NCI-H2196 (cell line): ENCODE results near the gene ATPAF2.

ENCODE experiments used
- DNase-seq: peaks from one replicate; lab custom pipeline; 2025; ENCODE audit not compliant: unreplicated experiment; lab: John Stamatoyannopoulos, UW

ATPAF2 gene

DNA sequence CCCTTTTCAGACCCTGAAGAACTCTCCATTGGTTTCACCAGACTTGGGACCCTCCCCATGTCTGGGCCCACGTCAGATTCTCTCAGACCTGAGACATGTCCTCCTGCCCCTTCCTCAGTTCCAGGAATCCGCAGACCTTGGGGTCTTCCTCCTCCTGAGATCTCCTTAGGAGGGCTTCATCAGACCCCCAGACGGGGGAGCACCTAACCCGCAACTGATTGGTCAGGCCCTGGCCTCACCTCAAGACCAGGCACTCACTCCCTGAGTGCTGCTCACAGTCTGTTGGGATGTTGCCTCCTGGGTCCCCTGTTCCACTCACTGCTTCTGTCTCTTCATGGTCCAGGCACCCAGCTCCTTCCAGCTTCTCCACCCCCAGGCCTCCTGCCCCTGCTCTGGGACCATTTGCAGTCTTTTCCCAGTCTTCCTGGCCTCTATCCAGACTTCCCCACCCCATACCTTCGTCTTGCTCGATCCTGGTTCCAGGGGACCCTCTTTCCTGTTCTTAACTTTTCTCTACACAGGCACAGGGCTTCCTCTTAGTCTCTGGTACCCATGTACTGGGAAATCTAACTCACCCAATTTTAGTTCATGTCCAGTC lies 1.4 kb upstream of the ATPAF2 start:
- no peak for DNase-seq

DNA sequence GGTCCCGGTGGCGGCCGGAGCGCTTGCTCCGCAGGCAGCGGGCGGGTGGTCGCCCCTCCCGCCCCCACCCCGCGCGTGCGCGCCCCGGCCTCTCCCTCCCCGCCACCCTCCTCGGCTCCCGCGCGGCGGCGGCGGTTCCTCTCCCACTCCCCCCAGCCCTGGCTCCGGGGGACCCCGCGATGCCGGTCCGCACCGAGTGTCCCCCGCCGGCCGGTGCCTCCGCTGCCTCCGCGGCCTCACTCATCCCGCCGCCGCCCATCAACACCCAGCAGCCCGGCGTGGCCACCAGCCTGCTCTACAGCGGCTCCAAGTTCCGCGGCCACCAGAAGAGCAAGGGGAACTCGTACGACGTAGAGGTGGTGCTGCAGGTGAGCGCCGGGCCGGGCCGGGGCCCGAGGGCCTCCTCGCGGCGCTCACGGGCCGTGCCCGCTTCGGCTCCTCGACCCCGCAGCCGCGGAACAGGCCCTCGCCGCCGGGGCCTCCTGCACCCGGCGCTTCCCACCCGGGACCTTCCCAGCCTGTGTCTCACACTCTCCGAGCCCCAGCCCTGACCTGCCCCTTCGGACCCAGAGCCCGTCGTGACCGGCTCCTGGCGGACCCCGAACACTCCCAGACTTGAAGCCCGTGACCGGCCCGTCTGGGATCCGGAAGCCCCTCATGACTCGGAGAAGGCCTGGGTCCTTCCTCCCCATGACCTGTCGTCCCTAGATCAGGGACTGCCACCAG lies 730 bp upstream of the ATPAF2 start:
- DNase-seq, result no peak

DNA sequence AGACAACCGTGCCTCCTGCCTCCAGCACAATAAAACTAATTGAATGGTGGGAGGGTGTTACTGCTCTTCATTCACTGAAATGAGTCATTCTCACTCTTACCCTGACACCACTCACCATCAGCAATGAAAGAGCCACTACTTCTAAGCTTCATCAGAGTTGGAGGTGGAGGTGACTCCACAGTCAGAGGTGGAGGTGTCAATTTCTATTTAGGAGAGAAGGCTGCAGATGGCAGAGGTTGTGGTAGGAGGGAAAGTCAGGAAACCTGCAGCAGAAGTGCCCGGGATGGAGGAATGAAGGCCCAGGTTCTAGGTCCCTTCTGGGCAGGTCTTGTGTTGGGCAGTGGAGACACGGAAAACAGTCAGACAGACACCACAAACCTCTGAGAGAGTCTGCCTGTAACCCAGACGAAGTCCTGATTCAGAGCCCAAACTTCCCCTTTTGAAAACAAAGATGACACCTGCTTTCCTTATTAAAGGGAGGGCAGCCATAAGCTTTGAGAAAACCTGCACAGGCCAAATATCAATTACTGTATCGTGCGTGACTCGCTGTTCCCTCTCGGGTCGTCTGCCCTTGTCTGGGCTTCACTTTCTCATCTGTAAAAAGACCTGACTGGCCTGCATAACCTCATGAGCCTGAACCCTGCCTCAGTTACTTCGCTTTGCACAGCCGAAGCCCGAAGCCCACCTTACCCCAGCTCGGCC lies 668 bp downstream of the ATPAF2 start:
- no peak for DNase-seq

DNA sequence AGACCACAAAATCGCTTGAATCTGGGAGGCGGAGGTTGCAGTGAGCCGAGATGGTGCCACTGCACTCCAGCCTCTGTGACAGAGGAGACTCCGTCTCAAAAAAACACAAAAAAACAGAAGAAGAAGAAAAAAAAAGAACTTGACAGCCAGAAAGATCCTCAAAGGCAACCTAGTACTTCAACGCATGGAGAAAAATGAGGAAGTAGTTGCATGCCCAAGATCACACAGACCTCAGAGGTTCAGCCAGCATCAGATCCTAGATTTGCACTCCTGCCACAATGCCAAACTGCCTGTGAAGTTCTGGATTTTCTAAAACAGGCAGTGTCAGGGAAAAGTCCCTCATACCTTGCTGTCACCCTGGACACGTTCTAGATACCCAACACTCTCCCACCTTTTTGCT lies 1.5 kb downstream of the ATPAF2 start:
- DNase-seq, result no peak

- DNase-seq, result no peak
Measured at GRCh38 chr17:18035704-18036103, 3.3 kb downstream of the ATPAF2 start.

DNA sequence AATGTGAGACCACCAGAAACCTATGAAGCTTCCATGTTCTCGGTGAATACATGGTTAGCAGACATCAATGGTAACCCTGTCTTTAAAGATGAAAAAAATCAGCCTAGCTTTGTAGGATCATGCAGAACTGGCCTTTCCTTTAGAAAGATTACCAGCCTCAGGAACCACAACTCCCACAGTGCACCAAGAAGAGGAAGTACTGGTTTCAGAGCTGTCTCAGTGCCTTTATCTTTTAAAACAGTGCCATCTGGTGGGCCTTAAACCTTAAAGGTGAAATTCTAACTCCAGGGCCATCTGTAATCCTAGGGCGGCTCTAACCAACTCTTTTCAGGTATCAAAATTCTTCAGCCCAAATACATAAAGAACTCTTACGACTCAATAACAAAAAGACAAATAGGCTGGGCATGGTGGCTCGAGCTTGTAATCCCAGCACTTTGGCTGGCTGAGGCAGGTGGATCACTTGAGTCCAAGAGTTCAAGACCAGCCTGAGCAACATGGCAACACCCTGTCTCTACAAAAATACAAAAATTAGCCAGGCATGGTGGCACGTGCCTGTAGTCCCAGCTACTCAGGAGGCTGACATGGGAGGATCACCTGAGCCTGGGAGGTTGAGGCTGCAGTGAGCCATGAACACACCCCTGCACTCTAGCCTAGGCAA lies 5.4 kb downstream of the ATPAF2 start:
- DNase-seq, result peak; percentile 45

GRCh38 chr17:18031955-18032354 lies 7.0 kb downstream of the ATPAF2 start:
- no peak for DNase-seq

DNA sequence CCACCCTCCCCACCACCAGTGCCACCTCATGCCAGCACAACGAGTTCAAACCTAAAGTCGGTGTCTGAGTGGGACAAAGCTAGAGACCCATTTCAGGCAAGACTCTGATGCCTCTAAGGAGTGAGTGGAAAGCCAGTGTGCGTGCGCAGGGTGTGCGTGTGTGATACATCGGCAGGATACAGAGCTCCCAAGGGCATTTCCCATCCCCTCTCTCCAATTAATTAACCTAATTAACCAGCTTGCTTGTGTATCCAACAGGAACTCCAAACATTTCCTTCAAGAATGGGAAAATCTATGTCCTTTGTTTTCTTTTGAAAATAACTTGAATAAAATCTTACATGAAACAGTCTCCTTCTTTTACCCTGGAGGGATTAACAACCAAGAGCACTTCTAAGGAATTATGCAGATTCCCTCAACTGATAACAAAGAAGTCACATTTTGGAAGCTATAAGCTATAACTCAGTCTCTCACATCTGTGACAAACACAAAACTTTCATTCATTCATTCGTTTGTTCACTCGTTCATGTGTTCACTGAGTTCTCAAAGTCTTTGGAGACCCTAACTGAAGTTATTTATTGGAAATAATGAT lies 9.9 kb downstream of the ATPAF2 start:
- DNase-seq, result no peak

GRCh38 chr17:18028114-18028951 lies 10.6 kb downstream of the ATPAF2 start:
- DNase-seq, result no peak

- DNase-seq, result no peak
Measured at GRCh38 chr17:18027280-18027679, 11.7 kb downstream of the ATPAF2 start.

DNA sequence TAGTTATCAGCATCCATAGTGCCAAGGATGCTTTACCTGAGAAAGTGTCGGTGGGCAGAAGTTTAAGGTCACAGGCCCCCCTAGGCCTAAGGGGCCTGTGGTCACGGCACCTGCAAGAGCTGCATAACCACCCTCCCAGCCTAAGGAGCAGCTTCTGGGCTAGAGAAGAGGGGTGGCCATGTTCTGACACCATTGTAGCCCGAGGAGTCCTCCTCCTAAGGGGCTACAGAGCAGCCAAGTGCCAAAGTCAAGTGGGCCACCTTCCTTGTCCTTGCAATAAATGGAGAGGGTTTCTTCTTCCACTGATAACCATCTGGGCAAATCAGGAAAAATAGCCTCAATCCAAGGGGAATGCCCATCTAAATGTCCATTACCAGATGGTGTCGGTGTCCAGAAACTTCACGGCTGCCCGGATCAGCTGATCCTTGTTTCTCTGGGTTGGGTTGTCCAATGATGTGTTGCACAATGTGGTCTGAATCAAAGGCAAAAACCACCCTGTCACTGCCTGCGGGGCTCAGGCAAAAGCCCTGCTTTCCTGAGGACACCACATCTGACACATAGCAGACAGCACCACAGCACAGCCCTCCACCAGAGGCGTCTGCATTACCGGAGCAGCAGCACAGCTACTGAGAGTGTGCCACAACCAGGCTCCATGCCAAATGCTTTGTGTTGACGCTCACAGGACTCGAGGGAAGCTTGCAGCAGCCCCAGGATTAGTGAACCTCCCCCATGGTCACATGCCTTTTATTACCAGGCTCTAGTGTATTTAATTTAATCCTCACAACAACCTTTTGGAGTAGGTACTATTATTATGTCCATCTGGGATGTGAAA lies 12.8 kb downstream of the ATPAF2 start:
- DNase-seq, result peak; percentile 4

- DNase-seq, result no peak
Measured at GRCh38 chr17:18025241-18025944, 13.6 kb downstream of the ATPAF2 start.

- no peak for DNase-seq
Measured at GRCh38 chr17:18021372-18021771, 17.6 kb downstream of the ATPAF2 start.

DNA sequence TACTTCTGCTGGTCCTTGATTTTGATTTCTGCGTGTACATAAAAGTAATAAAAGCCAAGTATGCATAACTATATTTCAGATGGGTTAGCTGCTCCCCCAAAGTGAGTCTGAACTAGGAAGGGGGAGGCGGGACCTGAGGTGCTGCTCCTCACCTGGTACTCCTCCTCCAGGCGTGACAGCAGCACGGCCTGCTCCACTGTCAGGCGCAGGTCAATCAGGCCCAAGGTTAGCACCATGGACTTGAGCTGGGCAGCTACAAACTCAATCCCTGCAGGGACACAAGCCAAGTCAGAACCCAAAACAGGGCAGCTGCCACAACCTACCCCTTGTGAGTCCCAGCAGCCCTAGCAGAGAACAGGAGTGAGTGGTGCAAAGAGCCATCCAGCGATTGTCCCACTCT lies 18.0 kb downstream of the ATPAF2 start:
- no peak for DNase-seq

DNA sequence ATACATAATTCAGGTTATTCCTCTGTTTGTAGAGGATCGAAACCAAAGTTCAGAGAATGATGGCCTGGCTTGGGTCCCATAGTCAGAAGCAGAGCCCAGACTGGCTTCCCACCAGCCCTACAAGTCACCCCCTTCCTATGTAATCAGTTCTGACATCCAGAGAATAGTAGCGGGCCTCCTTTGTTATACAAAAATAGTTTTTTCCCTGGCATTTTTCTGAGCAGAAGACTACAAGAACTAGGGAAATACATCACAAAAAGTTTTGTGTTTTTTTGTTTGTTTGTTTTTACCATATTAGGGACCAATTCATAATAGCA lies 19.2 kb downstream of the ATPAF2 start:
- DNase-seq, result no peak

DNA sequence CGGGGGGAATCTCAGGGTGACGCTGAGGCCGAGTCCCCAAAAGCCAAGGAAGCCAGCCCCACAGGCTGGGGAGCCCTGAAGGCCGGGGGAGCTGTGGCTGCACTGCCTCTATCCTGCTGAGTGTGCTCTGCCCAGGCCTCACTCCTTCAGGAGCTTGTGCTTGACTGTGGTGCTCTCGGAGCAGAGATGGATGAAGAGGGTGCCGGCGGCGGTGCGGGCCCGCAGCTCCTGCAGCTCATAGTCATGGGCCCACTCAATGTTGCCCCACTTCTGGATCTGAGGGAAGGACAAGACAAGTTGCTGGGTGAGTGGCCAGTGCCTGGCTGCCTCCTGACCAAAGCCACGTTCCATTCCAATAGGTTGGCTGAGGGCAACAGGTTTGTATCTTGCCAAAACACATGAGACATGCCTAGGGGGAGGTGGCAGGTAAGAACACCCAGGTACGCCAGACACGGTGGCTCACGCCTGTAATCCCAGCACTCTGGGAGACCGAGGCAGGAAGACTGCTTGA lies 20.5 kb downstream of the ATPAF2 start:
- DNase-seq, result no peak

DNA sequence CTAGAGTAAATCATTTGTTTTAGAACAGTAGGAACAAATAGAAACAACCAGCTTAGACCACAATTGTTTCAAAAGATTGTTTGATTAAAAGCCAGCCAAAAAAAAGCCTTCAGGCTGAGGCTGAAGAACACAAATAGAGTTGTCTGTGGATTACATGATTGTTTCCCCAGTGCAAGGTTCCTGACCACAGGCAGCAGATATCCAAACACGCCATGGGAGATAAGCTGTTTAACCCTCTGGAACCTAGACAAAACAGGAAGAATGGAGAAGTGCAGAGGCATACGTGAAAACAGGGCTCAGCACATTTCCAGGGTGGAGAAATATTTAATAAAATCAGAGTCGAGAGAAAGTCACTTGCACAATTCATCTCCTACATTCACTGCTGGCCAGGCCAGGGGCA lies 21.0 kb downstream of the ATPAF2 start:
- DNase-seq, result no peak

- DNase-seq, result no peak
Measured at GRCh38 chr17:18016426-18016825, 22.5 kb downstream of the ATPAF2 start.

DNA sequence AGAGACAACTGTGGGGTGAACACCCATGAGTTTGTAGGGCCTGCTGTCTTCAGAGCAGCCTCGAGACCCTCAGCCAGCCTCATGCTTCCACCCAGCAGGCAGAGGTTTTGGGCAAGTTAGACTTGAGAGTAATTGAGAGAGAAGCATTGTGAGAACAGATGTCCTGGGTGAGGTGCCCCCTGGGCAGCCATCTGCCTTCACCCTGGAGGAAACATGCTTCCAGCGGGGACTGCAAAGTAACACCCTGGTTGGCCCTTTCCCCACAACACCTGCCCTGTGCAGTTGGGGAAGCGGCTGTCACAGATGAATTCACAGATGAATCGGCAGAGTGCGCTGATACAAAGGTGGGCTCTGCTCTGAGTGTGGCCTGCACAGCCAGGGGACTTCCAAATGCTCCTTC lies 23.4 kb downstream of the ATPAF2 start:
- no peak for DNase-seq
